Measurements from ENCODE around the gene CAD.

The CAD gene

GRCh38 chr2:27219091-27219490 lies 1.9 kb downstream of the CAD start:
- H3K27me3 ChIP-seq (ENCODE audit: insufficient read depth, low read depth, severe bottlenecking) = no peaks in the 10 kb centered on the region
- peaks cover 88% of the 10 kb centered on the region for H3K36me3 ChIP-seq
- H3K4me3 ChIP-seq (ENCODE audit: low read depth, low read length) = no peak overlapping the region
- TF ChIP-seq CTCF (IDR thresholded peaks at IDR 0.05; ENCODE audit: low read depth, low read length) = no peak
- no peaks in the 10 kb centered on the region for H3K9me3 ChIP-seq (ENCODE audit: severe bottlenecking)
- DNase-seq = no peak
- no peak overlapping the region for H3K27ac ChIP-seq

DNA sequence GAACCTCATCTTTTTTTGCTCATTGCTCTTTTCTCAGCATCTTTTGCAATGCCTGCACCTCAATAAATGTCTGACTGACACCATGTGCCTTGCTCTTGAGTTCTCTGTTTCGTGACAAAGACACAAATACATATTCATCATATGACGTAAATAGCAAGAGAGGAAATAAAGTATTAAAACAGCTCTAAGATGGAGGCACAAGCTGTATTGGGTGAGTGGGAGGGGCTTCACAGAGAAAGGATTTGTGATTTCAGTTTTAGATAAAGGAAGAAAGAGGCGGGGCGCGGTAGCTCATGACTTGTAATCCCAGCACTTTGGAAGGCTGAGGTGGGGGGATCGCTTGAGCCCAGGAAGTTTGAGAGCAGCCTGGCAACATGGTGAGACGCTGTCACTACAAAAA lies 2.9 kb downstream of the CAD start:
- TF ChIP-seq CTCF (IDR thresholded peaks at IDR 0.05; ENCODE audit: low read depth, low read length) = no peak
- Histone ChIP-seq H3K27me3 (ENCODE audit: insufficient read depth, low read depth, severe bottlenecking) (no peaks in the 10 kb centered on the region), H3K9me3 (ENCODE audit: severe bottlenecking) (no peaks in the 10 kb centered on the region), H3K27ac (no peak overlapping the region), H3K36me3 (peaks cover 91% of the 10 kb centered on the region), H3K4me3 (ENCODE audit: low read depth, low read length) (no peak overlapping the region)
- DNase-seq = no peak

DNA sequence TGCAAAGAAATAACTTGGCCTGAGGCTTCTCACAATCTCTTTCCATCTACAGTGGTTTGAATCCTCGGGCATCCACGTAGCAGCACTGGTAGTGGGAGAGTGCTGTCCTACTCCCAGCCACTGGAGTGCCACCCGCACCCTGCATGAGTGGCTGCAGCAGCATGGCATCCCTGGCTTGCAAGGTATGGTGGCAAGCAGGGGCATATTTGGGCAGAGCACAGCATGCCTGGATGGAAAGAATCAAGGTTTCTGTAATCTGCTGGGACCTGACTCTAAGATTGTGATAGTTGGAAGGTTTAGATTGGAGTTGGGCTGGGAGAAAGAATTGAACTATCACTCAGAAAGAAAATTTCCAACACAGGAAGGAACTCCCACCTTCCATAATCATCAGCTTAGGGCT lies 4.0 kb downstream of the CAD start:
- H3K36me3 ChIP-seq = peaks cover 93% of the 10 kb centered on the region
- no peaks in the 10 kb centered on the region for H3K27me3 ChIP-seq (ENCODE audit: insufficient read depth, low read depth, severe bottlenecking)
- no peak overlapping the region for H3K4me3 ChIP-seq (ENCODE audit: low read depth, low read length)
- no peak overlapping the region for H3K27ac ChIP-seq
- no peaks in the 10 kb centered on the region for H3K9me3 ChIP-seq (ENCODE audit: severe bottlenecking)
- no peak for TF ChIP-seq CTCF (IDR thresholded peaks at IDR 0.05; ENCODE audit: low read depth, low read length)
- DNase-seq = no peak

DNA sequence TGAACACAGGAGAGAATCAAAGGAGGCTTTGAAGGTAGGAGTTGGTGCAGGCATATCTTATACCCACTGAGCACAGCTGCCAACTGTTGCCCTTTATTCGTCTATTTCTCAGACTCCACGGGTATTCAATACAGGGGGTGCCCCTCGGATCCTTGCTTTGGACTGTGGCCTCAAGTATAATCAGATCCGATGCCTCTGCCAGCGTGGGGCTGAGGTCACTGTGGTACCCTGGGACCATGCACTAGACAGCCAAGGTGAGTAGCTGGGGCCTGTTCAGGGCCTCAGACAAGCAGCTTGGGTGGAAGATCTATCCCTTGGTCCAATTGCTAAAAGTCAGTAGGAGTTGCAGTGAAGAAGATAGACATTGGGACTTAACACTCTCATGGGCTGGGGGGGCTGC lies 5.2 kb downstream of the CAD start:
- Histone ChIP-seq H3K9me3 (ENCODE audit: severe bottlenecking) (no peaks in the 10 kb centered on the region), H3K36me3 (peaks cover 97% of the 10 kb centered on the region), H3K27ac (no peak overlapping the region), H3K4me3 (ENCODE audit: low read depth, low read length) (no peak overlapping the region), H3K27me3 (ENCODE audit: insufficient read depth, low read depth, severe bottlenecking) (no peaks in the 10 kb centered on the region)
- no peak for DNase-seq
- no peak for TF ChIP-seq CTCF (IDR thresholded peaks at IDR 0.05; ENCODE audit: low read depth, low read length)

DNA sequence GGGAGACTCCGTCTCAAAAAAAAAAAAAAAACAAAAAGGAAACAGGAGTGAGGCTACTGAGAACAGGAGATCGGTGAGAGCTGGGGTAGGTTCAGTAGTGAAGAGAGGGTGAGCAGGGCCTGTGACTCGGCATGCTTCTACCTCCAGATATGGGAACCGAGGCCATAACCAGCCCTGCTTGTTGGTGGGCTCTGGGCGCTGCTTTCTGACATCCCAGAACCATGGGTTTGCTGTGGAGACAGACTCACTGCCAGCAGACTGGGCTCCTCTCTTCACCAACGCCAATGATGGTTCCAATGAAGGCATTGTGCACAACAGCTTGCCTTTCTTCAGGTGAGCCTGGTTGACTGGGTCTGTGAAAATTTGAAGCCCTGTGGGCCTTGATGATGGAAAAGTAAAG lies 6.2 kb downstream of the CAD start:
- peaks cover 97% of the 10 kb centered on the region for H3K36me3 ChIP-seq
- no peak for TF ChIP-seq CTCF (IDR thresholded peaks at IDR 0.05; ENCODE audit: low read depth, low read length)

GRCh38 chr2:27225526-27225925 lies 8.4 kb downstream of the CAD start:
- Histone ChIP-seq H3K36me3 (peaks cover 96% of the 10 kb centered on the region), H3K27ac (no peak overlapping the region), H3K4me3 (ENCODE audit: low read depth, low read length) (no peak overlapping the region), H3K27me3 (ENCODE audit: insufficient read depth, low read depth, severe bottlenecking) (no peaks in the 10 kb centered on the region), H3K9me3 (ENCODE audit: severe bottlenecking) (no peaks in the 10 kb centered on the region)
- no peak for DNase-seq
- no peak for TF ChIP-seq CTCF (IDR thresholded peaks at IDR 0.05; ENCODE audit: low read depth, low read length)

More for the DNA sequence above, 6.2 kb downstream of the CAD start:
- H3K9me3 ChIP-seq (ENCODE audit: severe bottlenecking) = no peaks in the 10 kb centered on the region
- DNase-seq = no peak
- no peaks in the 10 kb centered on the region for H3K27me3 ChIP-seq (ENCODE audit: insufficient read depth, low read depth, severe bottlenecking)
- no peak overlapping the region for H3K27ac ChIP-seq
- no peak overlapping the region for H3K4me3 ChIP-seq (ENCODE audit: low read depth, low read length)

Data from WERI-Rb-1 (cell line).